ENCODE measurements around the gene CACNG4. TPM values are rescaled to one million over a fixed set of nuclear protein-coding genes. Genes with fewer than 3 reads are reported as not detected.

CACNG4 gene
- total and polyA plus RNA-seq, 11 donors: 0.08 to 0.88 (median 0.33) TPM; not detected in 8

GRCh38 chr17:66934040-66934439, 30.5 kb upstream of the CACNG4 start:
- no peak overlapping the region for H3K4me3 ChIP-seq
- H3K27ac ChIP-seq: no peak overlapping the region
- no peak for TF ChIP-seq POLR2A (IDR thresholded peaks at IDR 0.05)
- TF ChIP-seq CTCF (IDR thresholded peaks at IDR 0.05): no peak
- no peaks in the 10 kb centered on the region for H3K4me1 ChIP-seq
- no peaks in the 10 kb centered on the region for H3K36me3 ChIP-seq
- ATAC-seq (no peak), DNase-seq (no peak)
- intact Hi-C loops (cut with DNase I): no loop called here
- WGBS, 4 donors: 49 to 62% (median 51%) methylated on average over 2 of the region's 2 CpGs
- peaks cover 0 to 15% (median 3%) of the 10 kb centered on the region in 9 donors for H3K27me3 ChIP-seq
- H3K9me3 ChIP-seq: peaks cover 0 to 4% (median 0%) of the 10 kb centered on the region in 12 donors

GRCh38 chr17:66935717-66936116, 28.8 kb upstream of the CACNG4 start:
- ATAC-seq (no peak), DNase-seq (no peak)
- TF ChIP-seq CTCF (IDR thresholded peaks at IDR 0.05) (no peak), POLR2A (IDR thresholded peaks at IDR 0.05) (no peak)
- intact Hi-C loops (cut with DNase I): no loop called here
- H3K27ac ChIP-seq: no peak overlapping the region
- WGBS, 4 donors: 87 to 89% (median 87%) methylated on average over 2 of the region's 2 CpGs
- peaks cover 0 to 4% (median 0%) of the 10 kb centered on the region in 12 donors for H3K9me3 ChIP-seq
- H3K36me3 ChIP-seq: no peaks in the 10 kb centered on the region
- H3K4me1 ChIP-seq: no peaks in the 10 kb centered on the region
- H3K27me3 ChIP-seq: peaks cover 0 to 27% (median 3%) of the 10 kb centered on the region in 9 donors
- H3K4me3 ChIP-seq: no peak overlapping the region

GRCh38 chr17:66938656-66939055, 25.9 kb upstream of the CACNG4 start:
- WGBS, 4 donors: 61 to 72% (median 66%) methylated on average over 7 to 10 of the region's 10 CpGs
- no peak overlapping the region for H3K27ac ChIP-seq
- DNase-seq (no peak), ATAC-seq (no peak)
- no peaks in the 10 kb centered on the region for H3K4me1 ChIP-seq
- H3K4me3 ChIP-seq: no peak overlapping the region
- TF ChIP-seq CTCF (IDR thresholded peaks at IDR 0.05): no peak
- TF ChIP-seq POLR2A (IDR thresholded peaks at IDR 0.05): no peak
- intact Hi-C loops (cut with DNase I): no loop called here
- no peaks in the 10 kb centered on the region for H3K36me3 ChIP-seq
- peaks cover 0 to 4% (median 0%) of the 10 kb centered on the region in 12 donors for H3K9me3 ChIP-seq
- peaks cover 0 to 41% (median 6%) of the 10 kb centered on the region in 9 donors for H3K27me3 ChIP-seq

- Histone ChIP-seq H3K27me3 (peaks cover 0 to 42% (median 8%) of the 10 kb centered on the region in 9 donors), H3K27ac (no peak overlapping the region), H3K4me3 (no peak overlapping the region), H3K9me3 (peaks cover 0 to 4% (median 0%) of the 10 kb centered on the region in 12 donors), H3K36me3 (no peaks in the 10 kb centered on the region), H3K4me1 (no peaks in the 10 kb centered on the region)
- no peak for TF ChIP-seq CTCF (IDR thresholded peaks at IDR 0.05)
- TF ChIP-seq POLR2A (IDR thresholded peaks at IDR 0.05): no peak
- DNase-seq: no peak
- 80 to 84% (median 83%) methylated on average over 12 of the region's 12 CpGs for WGBS, 4 donors
- intact Hi-C loops (cut with DNase I): no loop called here
- no peak for ATAC-seq
Measured at GRCh38 chr17:66939461-66940114, 24.9 kb upstream of the CACNG4 start.

Data from heart left ventricle (tissue), 16 donors.